ENCODE data around the gene ANKLE2.
A peak's percentile ranks its signal among the peaks of the same experiment; 100 is the strongest.

Gene ANKLE2

GRCh38 chr12:132747395-132747794, 14.2 kb downstream of the ANKLE2 start:
- Mint-ChIP-seq H3K9me3 (peaks cover 2% of the 10 kb centered on the region), H3K27me3 (no peaks in the 10 kb centered on the region), H3K36me3 (peaks cover 24% of the 10 kb centered on the region), H3K4me3 (no peak overlapping the region), H3K4me1 (peaks cover 7% of the 10 kb centered on the region), H3K27ac (no peak overlapping the region)
- no peak for DNase-seq (ENCODE audit: low spot score in 2 of 2)
- no peak for ATAC-seq (ENCODE audit: low read depth)

DNA sequence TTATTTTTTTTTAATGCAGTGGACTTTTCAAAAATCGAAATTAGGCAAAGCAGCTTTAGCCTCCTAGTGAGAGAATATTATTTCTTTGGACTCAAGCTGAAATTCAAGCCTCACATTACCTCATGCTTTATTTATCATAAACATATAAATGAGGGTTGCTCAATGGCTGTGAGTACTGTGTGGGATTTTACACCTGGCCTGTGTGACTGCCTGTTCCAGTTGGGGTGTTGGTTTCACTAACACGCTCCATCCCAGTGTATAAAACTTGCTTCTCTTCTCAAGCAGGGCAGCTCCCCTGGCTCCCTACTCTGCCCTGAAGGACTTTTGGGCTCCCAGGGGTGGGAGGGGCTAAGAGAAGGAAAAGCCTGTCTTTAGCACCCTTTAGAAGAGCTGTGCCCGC, 15.0 kb downstream of the ANKLE2 start:
- H3K27ac Mint-ChIP-seq, result no peak overlapping the region
- ATAC-seq (ENCODE audit: low read depth), result no peak
- no peaks in the 10 kb centered on the region for H3K27me3 Mint-ChIP-seq
- H3K4me3 Mint-ChIP-seq, result no peak overlapping the region
- H3K9me3 Mint-ChIP-seq, result peaks cover 2% of the 10 kb centered on the region
- no peak for DNase-seq (ENCODE audit: low spot score in 2 of 2)
- peaks cover 26% of the 10 kb centered on the region for H3K36me3 Mint-ChIP-seq
- peaks cover 10% of the 10 kb centered on the region for H3K4me1 Mint-ChIP-seq

DNA sequence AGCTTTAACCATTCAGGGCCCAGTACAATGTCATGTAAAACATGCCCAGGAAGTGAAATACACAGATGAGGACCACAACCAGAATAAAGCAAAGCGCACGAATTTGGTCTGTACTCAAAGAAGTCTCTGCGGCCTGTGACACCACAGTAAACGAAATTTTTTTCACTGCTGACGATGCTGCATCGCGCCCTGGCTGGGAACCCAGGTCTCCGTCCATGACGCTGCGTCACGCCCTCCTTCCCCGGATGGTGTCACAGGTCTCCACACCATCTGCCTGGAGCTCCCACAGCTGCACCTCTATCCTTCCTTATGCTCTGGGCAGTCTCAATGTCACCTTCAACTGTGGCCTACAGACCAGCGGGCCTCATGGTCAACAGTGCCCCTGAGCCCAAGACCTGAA, 17.8 kb downstream of the ANKLE2 start:
- Mint-ChIP-seq H3K36me3 (peaks cover 29% of the 10 kb centered on the region), H3K4me3 (no peak overlapping the region)
- DNase-seq (ENCODE audit: low spot score in 2 of 2), result no peak

DNA sequence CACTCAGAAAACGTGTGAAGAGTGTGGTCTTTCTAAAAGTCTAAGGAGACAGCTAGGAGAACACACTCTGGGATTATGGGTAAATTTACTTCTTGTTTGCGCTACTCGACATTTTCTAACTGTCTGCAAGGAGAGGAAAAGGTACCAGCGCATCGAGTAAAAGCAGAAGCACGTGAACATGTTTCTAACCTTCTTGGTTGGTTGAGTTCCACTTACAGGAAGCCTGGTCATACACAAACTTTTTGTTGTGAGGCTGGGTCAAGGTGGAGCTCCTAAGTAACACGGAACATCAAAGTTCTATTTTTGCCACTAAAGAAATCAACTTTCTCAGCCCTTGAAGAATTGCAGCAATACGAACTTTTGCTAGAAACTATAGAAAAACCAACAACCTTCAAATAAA, 20.0 kb downstream of the ANKLE2 start:
- H3K9me3 Mint-ChIP-seq, result peaks cover 2% of the 10 kb centered on the region
- peak; percentile 87 for ATAC-seq (ENCODE audit: low read depth)
- H3K27ac Mint-ChIP-seq, result peak overlapping the region; percentile 69
- peaks cover 10% of the 10 kb centered on the region for H3K4me1 Mint-ChIP-seq
- H3K36me3 Mint-ChIP-seq, result peaks cover 36% of the 10 kb centered on the region
- peak in 1 of 2 donors; percentile 10 for DNase-seq (ENCODE audit: low spot score in 2 of 2)
- peak overlapping the region; percentile 52 for H3K4me3 Mint-ChIP-seq
- no peaks in the 10 kb centered on the region for H3K27me3 Mint-ChIP-seq

More for the DNA sequence above, 17.8 kb downstream of the ANKLE2 start:
- Mint-ChIP-seq H3K27ac (no peak overlapping the region), H3K9me3 (peaks cover 2% of the 10 kb centered on the region), H3K27me3 (no peaks in the 10 kb centered on the region), H3K4me1 (peaks cover 10% of the 10 kb centered on the region)
- ATAC-seq (ENCODE audit: low read depth), result no peak

GRCh38 chr12:132740652-132741051, 21.0 kb downstream of the ANKLE2 start:
- DNase-seq (ENCODE audit: low spot score in 2 of 2) (no peak), ATAC-seq (ENCODE audit: low read depth) (no peak)
- Mint-ChIP-seq H3K4me3 (no peak overlapping the region), H3K36me3 (peaks cover 38% of the 10 kb centered on the region), H3K27me3 (no peaks in the 10 kb centered on the region), H3K4me1 (peaks cover 10% of the 10 kb centered on the region), H3K27ac (peak overlapping the region; percentile 69), H3K9me3 (peaks cover 2% of the 10 kb centered on the region)

GRCh38 chr12:132740313-132740646, 21.4 kb downstream of the ANKLE2 start:
- H3K36me3 Mint-ChIP-seq, result peaks cover 39% of the 10 kb centered on the region
- peak overlapping the region; percentile 63 for H3K27ac Mint-ChIP-seq
- no peak overlapping the region for H3K4me3 Mint-ChIP-seq
- H3K9me3 Mint-ChIP-seq, result peaks cover 2% of the 10 kb centered on the region
- DNase-seq (ENCODE audit: low spot score in 2 of 2), result no peak
- peaks cover 10% of the 10 kb centered on the region for H3K4me1 Mint-ChIP-seq
- ATAC-seq (ENCODE audit: low read depth), result no peak
- H3K27me3 Mint-ChIP-seq, result no peaks in the 10 kb centered on the region

DNA sequence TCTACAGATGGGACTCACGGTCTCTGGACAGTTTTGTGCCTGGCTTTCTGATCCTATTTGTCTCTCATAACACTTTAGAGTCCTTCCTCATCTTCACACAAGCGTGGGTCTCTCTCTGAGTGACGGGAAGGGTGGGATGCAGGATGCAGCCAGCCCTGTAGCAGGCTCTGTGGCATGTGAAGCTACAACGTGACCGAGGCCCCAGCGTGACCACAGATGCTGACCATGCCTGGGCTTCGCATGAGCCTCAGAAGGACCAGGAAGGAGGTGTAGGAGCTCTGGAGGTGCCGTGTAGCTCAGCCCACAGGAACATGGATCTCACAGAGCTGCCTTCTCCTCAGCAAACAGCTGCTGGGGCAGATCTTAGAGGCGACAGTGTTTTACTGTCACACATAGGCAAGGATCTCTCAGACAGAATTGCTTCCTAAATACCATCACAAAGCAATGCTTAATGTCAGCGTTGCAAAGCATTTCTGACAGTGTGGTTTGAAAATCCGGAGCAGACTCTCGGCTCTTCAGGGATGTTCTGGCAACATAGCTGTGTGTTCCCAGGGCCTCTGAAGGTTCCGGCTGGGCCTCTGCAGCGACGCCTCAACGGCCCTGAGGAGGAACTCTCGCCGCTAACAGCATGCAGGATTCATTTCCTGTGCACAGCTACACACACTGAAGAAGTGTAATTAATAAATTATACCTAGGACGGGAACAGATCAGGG, 21.9 kb downstream of the ANKLE2 start:
- peaks cover 37% of the 10 kb centered on the region for H3K36me3 Mint-ChIP-seq

DNA sequence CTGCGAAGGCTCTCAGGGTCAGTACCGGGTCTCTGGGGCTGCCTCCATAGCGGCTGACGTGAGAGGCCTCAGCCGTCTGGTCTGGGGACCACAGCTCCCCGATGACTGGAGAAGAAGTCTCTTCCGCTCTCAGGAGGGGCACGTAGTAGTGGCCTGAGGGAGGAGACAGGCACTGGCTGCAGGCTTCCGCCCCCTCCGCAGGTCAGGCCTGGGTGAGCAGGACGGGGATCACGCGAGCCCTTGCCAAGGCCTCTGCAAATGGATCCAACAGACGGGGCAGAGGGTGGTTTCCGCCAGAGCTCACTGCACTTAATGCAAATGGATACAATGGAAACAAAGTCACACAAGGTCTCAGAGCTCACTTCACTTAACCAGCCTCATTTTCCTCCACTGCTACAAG, 24.7 kb downstream of the ANKLE2 start:
- DNase-seq (ENCODE audit: low spot score in 2 of 2) (no peak), ATAC-seq (ENCODE audit: low read depth) (no peak)
- Mint-ChIP-seq H3K4me3 (no peak overlapping the region), H3K9me3 (no peaks in the 10 kb centered on the region), H3K27ac (no peak overlapping the region), H3K27me3 (no peaks in the 10 kb centered on the region), H3K4me1 (peaks cover 3% of the 10 kb centered on the region), H3K36me3 (peaks cover 43% of the 10 kb centered on the region)

More for the DNA sequence above, 21.9 kb downstream of the ANKLE2 start:
- DNase-seq (ENCODE audit: low spot score in 2 of 2), result no peak
- no peak for ATAC-seq (ENCODE audit: low read depth)
- Mint-ChIP-seq H3K27ac (peak overlapping the region; percentile 63), H3K4me3 (no peak overlapping the region), H3K27me3 (no peaks in the 10 kb centered on the region), H3K4me1 (peaks cover 10% of the 10 kb centered on the region), H3K9me3 (peaks cover 2% of the 10 kb centered on the region)

GRCh38 chr12:132736378-132736777, 25.3 kb downstream of the ANKLE2 start:
- H3K9me3 Mint-ChIP-seq, result no peaks in the 10 kb centered on the region
- H3K27ac Mint-ChIP-seq, result no peak overlapping the region
- ATAC-seq (ENCODE audit: low read depth), result no peak
- no peaks in the 10 kb centered on the region for H3K4me1 Mint-ChIP-seq
- DNase-seq (ENCODE audit: low spot score in 2 of 2), result no peak
- H3K4me3 Mint-ChIP-seq, result no peak overlapping the region
- no peaks in the 10 kb centered on the region for H3K27me3 Mint-ChIP-seq
- H3K36me3 Mint-ChIP-seq, result peaks cover 45% of the 10 kb centered on the region

- H3K4me1 Mint-ChIP-seq, result no peaks in the 10 kb centered on the region
- DNase-seq (ENCODE audit: low spot score in 2 of 2), result no peak
- H3K9me3 Mint-ChIP-seq, result no peaks in the 10 kb centered on the region
- ATAC-seq (ENCODE audit: low read depth), result no peak
- H3K36me3 Mint-ChIP-seq, result peaks cover 41% of the 10 kb centered on the region
- H3K4me3 Mint-ChIP-seq, result no peak overlapping the region
- H3K27ac Mint-ChIP-seq, result no peak overlapping the region
- H3K27me3 Mint-ChIP-seq, result no peaks in the 10 kb centered on the region
Measured at GRCh38 chr12:132735496-132735895, 26.1 kb downstream of the ANKLE2 start.

GRCh38 chr12:132734206-132734605, 27.4 kb downstream of the ANKLE2 start:
- peaks cover 46% of the 10 kb centered on the region for H3K36me3 Mint-ChIP-seq
- H3K27ac Mint-ChIP-seq, result no peak overlapping the region
- no peaks in the 10 kb centered on the region for H3K4me1 Mint-ChIP-seq
- H3K27me3 Mint-ChIP-seq, result no peaks in the 10 kb centered on the region
- no peak overlapping the region for H3K4me3 Mint-ChIP-seq
- no peak for ATAC-seq (ENCODE audit: low read depth)
- H3K9me3 Mint-ChIP-seq, result no peaks in the 10 kb centered on the region
- no peak for DNase-seq (ENCODE audit: low spot score in 2 of 2)

DNA sequence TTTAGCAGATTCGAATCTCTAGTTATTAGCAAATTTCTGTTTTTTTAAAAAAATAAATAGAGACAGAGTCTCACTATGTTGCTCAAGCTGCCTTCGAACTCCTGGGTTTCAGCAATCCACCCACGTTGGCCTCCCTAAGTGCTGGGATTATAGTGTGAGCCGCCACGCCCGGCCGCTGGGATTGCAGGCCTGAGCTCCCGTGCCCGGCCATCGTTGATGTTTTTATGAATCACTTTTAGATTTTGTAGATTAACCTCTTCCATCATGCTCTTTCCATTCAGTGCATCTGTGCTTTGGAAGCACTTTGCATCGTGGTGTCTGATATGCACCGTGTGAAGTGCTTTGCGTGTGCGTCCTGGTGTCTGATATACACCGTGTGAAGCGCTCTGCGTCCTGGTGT, 30.1 kb downstream of the ANKLE2 start:
- Mint-ChIP-seq H3K27me3 (no peaks in the 10 kb centered on the region), H3K36me3 (peaks cover 43% of the 10 kb centered on the region), H3K4me3 (no peak overlapping the region), H3K27ac (no peak overlapping the region), H3K9me3 (no peaks in the 10 kb centered on the region), H3K4me1 (no peaks in the 10 kb centered on the region)
- no peak for ATAC-seq (ENCODE audit: low read depth)
- no peak for DNase-seq (ENCODE audit: low spot score in 2 of 2)

DNA sequence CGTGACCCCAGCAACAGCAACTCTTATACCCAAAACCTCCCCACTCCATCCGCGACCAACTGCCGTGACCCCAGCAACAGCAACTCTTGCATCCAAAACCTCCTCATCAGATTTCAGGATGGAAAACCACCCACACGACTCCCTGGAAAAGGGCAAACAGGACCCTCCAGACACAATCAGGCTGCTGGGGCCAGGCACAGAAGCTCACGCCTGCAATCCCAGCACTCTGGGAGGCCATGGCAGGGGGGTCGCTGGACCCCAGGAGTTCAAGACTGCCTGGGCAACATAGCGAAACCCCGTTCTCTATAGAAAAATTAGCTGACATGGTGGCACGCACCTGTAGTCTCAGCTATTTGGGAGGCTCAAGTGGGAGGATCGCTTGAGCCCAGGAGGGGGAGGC, 31.3 kb downstream of the ANKLE2 start:
- H3K9me3 Mint-ChIP-seq, result no peaks in the 10 kb centered on the region
- H3K27ac Mint-ChIP-seq, result peak overlapping the region; percentile 14
- no peaks in the 10 kb centered on the region for H3K27me3 Mint-ChIP-seq
- H3K4me3 Mint-ChIP-seq, result no peak overlapping the region
- DNase-seq (ENCODE audit: low spot score in 2 of 2) (no peak), ATAC-seq (ENCODE audit: low read depth) (no peak)
- peaks cover 39% of the 10 kb centered on the region for H3K36me3 Mint-ChIP-seq
- no peaks in the 10 kb centered on the region for H3K4me1 Mint-ChIP-seq

- Mint-ChIP-seq H3K36me3 (peaks cover 37% of the 10 kb centered on the region), H3K4me3 (no peak overlapping the region), H3K4me1 (no peaks in the 10 kb centered on the region), H3K9me3 (no peaks in the 10 kb centered on the region), H3K27ac (peak overlapping the region; percentile 14), H3K27me3 (no peaks in the 10 kb centered on the region)
- DNase-seq (ENCODE audit: low spot score in 2 of 2) (no peak), ATAC-seq (ENCODE audit: low read depth) (no peak)
Measured at GRCh38 chr12:132729541-132730320, 31.9 kb downstream of the ANKLE2 start.

Measured in memory B cell (primary cell).